Upper lobe of right lung (tissue), 1 donor: ENCODE results near the gene AHDC1. TPM values are rescaled to one million over a fixed set of nuclear protein-coding genes. Genes with fewer than 3 reads are reported as not detected.

Experiments used
- ATAC-seq: fragments of 200-7000 bp; cut with Tn5 transposase; one replicate; pipeline ENCODE4 v1.9.1; 2020; ENCODE audit warnings: mild to moderate bottlenecking, moderate library complexity
- DNase-seq: peaks from one replicate; pipeline ENCODE4 v3.0.0-alpha.2; 2020
- H3K27ac ChIP-seq: fragments of 200-600 bp; one replicate; pipeline ENCODE4 v1.8.0; 2022
- H3K27me3 ChIP-seq: fragments of 200-600 bp; one replicate; pipeline ENCODE4 v1.8.0; 2022; ENCODE audit warnings: mild to moderate bottlenecking
- H3K36me3 ChIP-seq: fragments of 200-600 bp; one replicate; pipeline ENCODE4 v1.8.0; 2022
- H3K4me1 ChIP-seq: fragments of 200-600 bp; one replicate; pipeline ENCODE4 v1.8.0; 2022
- H3K4me3 ChIP-seq: fragments of 200-600 bp; one replicate; pipeline ENCODE4 v1.8.0; 2022; ENCODE audit warnings: mild to moderate bottlenecking
- H3K9me3 ChIP-seq: fragments of 200-600 bp; one replicate; pipeline ENCODE4 v1.8.0; 2022
- intact Hi-C: fragments of 100-400 bp; cut with DNase I; formaldehyde crosslinking; loops from one replicate; pipeline ENCODE4 v1.11.0; 2022
- total RNA-seq: library from RNA; stranded (reverse); fragmentation: NEBNext Ultra II Directional; extraction: Animal tissue kit (Norgen Biotek cat#: 25700); gene quantifications from one replicate; pipeline ENCODE4 v1.2.1, GENCODE V29; 2021
- TF ChIP-seq, protein P1 (sequence below): fragments of 200-600 bp; IDR thresholded peaks from one replicate; pipeline ENCODE4 v1.8.0; 2022; ENCODE audit warnings: antibody characterized with exemption
- donor health status: DM: no; HTN: yes; CAD: no; lungs with severe emphysema.

Gene AHDC1
- total RNA-seq, 1 donor from 2014 or later, result 34.2 TPM

- no peaks in the 10 kb centered on the region for H3K36me3 ChIP-seq
- H3K27me3 ChIP-seq, result no peaks in the 10 kb centered on the region
- peaks cover 3% of the 10 kb centered on the region for H3K4me1 ChIP-seq
- intact Hi-C loops, result no loop called here
- no peaks in the 10 kb centered on the region for H3K9me3 ChIP-seq
- no peak for ATAC-seq
- DNase-seq, result no peak
- no peak overlapping the region for H3K27ac ChIP-seq
- TF ChIP-seq, protein P1, sequence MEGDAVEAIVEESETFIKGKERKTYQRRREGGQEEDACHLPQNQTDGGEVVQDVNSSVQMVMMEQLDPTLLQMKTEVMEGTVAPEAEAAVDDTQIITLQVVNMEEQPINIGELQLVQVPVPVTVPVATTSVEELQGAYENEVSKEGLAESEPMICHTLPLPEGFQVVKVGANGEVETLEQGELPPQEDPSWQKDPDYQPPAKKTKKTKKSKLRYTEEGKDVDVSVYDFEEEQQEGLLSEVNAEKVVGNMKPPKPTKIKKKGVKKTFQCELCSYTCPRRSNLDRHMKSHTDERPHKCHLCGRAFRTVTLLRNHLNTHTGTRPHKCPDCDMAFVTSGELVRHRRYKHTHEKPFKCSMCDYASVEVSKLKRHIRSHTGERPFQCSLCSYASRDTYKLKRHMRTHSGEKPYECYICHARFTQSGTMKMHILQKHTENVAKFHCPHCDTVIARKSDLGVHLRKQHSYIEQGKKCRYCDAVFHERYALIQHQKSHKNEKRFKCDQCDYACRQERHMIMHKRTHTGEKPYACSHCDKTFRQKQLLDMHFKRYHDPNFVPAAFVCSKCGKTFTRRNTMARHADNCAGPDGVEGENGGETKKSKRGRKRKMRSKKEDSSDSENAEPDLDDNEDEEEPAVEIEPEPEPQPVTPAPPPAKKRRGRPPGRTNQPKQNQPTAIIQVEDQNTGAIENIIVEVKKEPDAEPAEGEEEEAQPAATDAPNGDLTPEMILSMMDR, result no peak
- no peak overlapping the region for H3K4me3 ChIP-seq
These were observed 20.5 kb downstream of the AHDC1 start for GRCh38 chr1:27583479-27583878.

DNA sequence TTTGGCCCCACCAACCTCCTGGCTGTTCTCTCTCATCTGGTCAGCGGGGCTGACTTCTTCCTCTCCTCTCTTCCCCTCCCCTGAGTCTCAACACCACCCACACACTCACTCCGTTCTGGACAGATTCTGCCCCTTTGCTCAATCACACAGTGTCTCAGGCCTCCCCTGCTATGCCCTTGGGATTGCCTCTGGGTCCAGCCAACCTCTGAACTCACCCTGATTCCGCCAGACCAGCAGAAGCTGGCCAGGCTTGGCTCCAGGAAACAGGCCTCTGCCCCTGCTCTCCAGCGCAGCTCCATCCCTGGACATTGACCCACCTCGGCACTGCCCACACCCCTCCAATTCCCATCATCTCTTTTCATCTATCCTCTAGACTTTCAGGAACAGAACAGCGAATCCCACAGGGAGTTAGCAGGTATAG is 22.1 kb downstream of the AHDC1 start:
- H3K4me3 ChIP-seq, result no peak overlapping the region
- peak; percentile 65 for ATAC-seq

DNA sequence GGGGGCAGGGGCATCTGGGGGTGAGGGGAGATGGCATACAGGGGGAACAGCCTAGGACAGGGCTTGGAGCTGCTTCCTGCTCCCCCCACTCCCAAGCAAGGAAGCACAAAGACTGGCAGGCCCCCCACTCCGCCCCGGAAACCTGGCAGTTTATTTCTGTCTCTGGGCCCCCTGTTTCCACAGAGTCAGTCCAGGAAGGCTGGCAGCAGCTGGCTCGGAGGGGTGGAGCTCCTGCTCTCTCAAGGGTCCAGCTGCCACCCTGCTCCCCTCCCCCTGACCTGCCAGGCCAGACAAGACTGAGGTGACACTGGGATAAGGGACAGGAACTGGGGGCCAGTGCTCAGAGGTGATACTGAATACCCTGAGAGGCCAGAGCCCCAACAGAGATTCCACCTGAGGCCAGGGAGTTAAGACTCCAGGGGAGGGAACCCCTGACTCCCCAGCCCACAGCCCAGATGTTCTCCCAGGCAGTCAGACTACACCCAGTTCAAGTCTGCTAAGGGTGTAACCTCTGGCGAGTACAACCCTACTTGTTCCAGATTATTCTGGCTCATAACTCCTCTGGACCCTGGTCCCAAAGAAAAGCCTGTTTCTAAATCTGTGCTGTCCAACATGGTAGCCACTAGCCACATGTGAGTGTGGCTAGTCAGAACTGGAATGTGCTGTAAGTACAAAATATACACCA is 26.3 kb downstream of the AHDC1 start:
- DNase-seq (no peak), ATAC-seq (no peak)
- Histone ChIP-seq H3K36me3 (no peaks in the 10 kb centered on the region), H3K27me3 (no peaks in the 10 kb centered on the region), H3K4me3 (no peak overlapping the region), H3K27ac (peak overlapping the region; percentile 20), H3K9me3 (no peaks in the 10 kb centered on the region), H3K4me1 (peaks cover 47% of the 10 kb centered on the region)
- intact Hi-C loops, result no loop called here
- TF ChIP-seq, protein P1, result no peak

More for the DNA sequence above, 22.1 kb downstream of the AHDC1 start:
- intact Hi-C loops, result no loop called here
- no peaks in the 10 kb centered on the region for H3K36me3 ChIP-seq
- H3K27ac ChIP-seq, result peak overlapping the region; percentile 11
- no peaks in the 10 kb centered on the region for H3K9me3 ChIP-seq
- H3K4me1 ChIP-seq, result peaks cover 13% of the 10 kb centered on the region
- no peaks in the 10 kb centered on the region for H3K27me3 ChIP-seq
- DNase-seq, result no peak
- TF ChIP-seq, protein P1, result no peak

GRCh38 chr1:27576806-27577227 is 27.1 kb downstream of the AHDC1 start:
- no peaks in the 10 kb centered on the region for H3K9me3 ChIP-seq
- intact Hi-C loops, result no loop called here
- ATAC-seq (no peak), DNase-seq (no peak)
- H3K27ac ChIP-seq, result peak overlapping the region; percentile 20
- no peaks in the 10 kb centered on the region for H3K27me3 ChIP-seq
- no peaks in the 10 kb centered on the region for H3K36me3 ChIP-seq
- peaks cover 55% of the 10 kb centered on the region for H3K4me1 ChIP-seq
- TF ChIP-seq, protein P1, result no peak
- H3K4me3 ChIP-seq, result no peak overlapping the region

GRCh38 chr1:27575840-27576331 is 28.1 kb downstream of the AHDC1 start:
- peak overlapping the region; percentile 87 for H3K27ac ChIP-seq

More at GRCh38 chr1:27575840-27576331, 28.1 kb downstream of the AHDC1 start:
- H3K4me1 ChIP-seq, result peaks cover 63% of the 10 kb centered on the region
- no peaks in the 10 kb centered on the region for H3K27me3 ChIP-seq
- no peaks in the 10 kb centered on the region for H3K36me3 ChIP-seq
- intact Hi-C loops, result no loop called here
- ATAC-seq (peak; percentile 84), DNase-seq (peak; percentile 90)
- TF ChIP-seq, protein P1, result no peak
- H3K4me3 ChIP-seq, result peak overlapping the region; percentile 50
- no peaks in the 10 kb centered on the region for H3K9me3 ChIP-seq
